Breast epithelium (tissue), 4 donors: ENCODE data around the gene ZNF79. TPM values are rescaled to one million over a fixed set of nuclear protein-coding genes. Genes with fewer than 3 reads are reported as not detected.
A peak's percentile ranks its signal among the peaks of the same experiment; 100 is the strongest.

Source experiments
- DNase-seq, 2 donors: peaks; one replicate each; pipeline ENCODE4 v3.0.0-alpha.2; 2019; ENCODE audit warnings: low spot score in 2 of 2
- H3K27ac ChIP-seq, 2 donors: fragments of 200-600 bp; sonication (generic) in 1 of 2; one replicate each; pipeline ENCODE4 v1.5.1; 2016 to 2019; ENCODE audit warnings: mild to moderate bottlenecking in 1 of 2
- H3K27me3 ChIP-seq, 2 donors: fragments of 200-600 bp; sonication (generic) in 1 of 2; one replicate each; pipeline versions ENCODE4 v1.5.1 to v1.6.0; 2017 to 2019; ENCODE audit warnings: control low read depth in 1 of 2, mild to moderate bottlenecking in 1 of 2
- H3K36me3 ChIP-seq: fragments of 200-600 bp; one replicate; pipeline ENCODE4 v1.5.1; 2019
- H3K4me1 ChIP-seq, 2 donors: fragments of 200-600 bp; sonication (generic); one replicate each; pipeline ENCODE4 v1.5.1; 2016 to 2019; ENCODE audit warnings: control low read depth in 1 of 2
- H3K4me3 ChIP-seq, 3 donors: fragments of 200-600 bp; sonication (generic); 1 replicate in 2 of 3; 2 replicates in 1 of 3; pipeline ENCODE4 v1.5.1; 2016 to 2019; ENCODE audit warnings: mild to moderate bottlenecking in 3 of 3, moderate library complexity in 2 of 3
- H3K9me3 ChIP-seq, 2 donors: fragments of 200-600 bp; sonication (generic) in 1 of 2; one replicate each; pipeline ENCODE4 v1.5.1; 2016 to 2019; ENCODE audit warnings: control low read depth in 1 of 2
- POLR2A ChIP-seq: fragments of 450-650 bp; IDR thresholded peaks from one replicate; pipeline ENCODE4 v1.6.1; 2016; ENCODE audit warnings: antibody characterized with exemption, mild to moderate bottlenecking, moderate library complexity
- POLR2AphosphoS5 ChIP-seq, 3 donors: sonication (generic); formaldehyde crosslinking; IDR thresholded peaks; one replicate each; pipeline ENCODE4 v1.6.1; 2017; ENCODE audit warnings: antibody characterized with exemption in 3 of 3
- intact Hi-C: fragments of 100-400 bp; cut with DNase I; formaldehyde crosslinking; loops from one replicate; pipeline ENCODE4 v1.15.1; 2023; ENCODE audit warnings: low total_unique reads
- total RNA-seq, 3 donors: library from RNA; depleted of rRNA; stranded (reverse); fragments of >200 nt; gene quantifications; one replicate each; pipeline ENCODE4 v1.1.0, GENCODE V29; 2016
- TF ChIP-seq, protein P1 (sequence below), 3 donors: fragments of 450-650 bp; IDR thresholded peaks; one replicate each; pipeline ENCODE4 v1.5.1; 2016 to 2017; ENCODE audit warnings: antibody characterized with exemption in 3 of 3, mild to moderate bottlenecking in 3 of 3, moderate library complexity in 3 of 3

The ZNF79 gene
- total RNA-seq, 3 donors from 2014 or later, result 7.7 to 16.7 (median 16.0) TPM

DNA sequence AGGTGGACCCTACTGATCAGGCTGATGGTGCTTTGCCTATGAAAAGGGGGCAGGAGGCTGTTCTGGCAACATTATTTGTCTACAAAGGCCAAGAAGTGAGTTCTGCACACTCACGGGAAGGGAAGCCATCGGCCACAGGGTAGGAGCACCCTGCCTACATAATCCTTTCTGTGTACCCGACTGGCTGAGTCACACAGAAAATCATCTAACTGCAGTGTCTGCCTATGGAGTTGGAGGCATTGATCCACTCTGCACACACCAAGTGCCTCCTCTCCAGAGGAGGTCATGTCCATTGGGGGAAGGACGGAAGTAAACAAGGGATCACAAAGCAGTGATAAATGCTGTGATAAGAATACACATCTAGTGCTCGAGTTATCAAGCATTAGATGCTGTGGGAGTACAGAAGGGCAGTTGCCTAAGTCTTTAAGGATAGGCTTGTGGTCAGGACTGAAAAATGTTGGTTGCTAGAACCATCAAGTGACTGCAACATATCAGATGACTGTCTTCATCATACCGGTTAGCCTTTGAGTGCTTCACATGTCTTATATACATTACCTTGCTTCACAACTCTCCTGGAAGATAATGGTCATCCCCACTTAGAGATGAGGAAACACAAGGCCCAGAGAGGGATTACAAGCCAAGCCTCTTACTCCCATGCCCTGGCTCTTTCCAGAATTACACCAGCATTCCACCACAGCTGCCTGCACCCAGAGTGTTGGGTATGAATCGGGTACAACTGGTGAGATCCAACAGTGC is 28.5 kb upstream of the ZNF79 start:
- no peak for DNase-seq
- TF ChIP-seq POLR2A, result no peak
- TF ChIP-seq, protein P1, sequence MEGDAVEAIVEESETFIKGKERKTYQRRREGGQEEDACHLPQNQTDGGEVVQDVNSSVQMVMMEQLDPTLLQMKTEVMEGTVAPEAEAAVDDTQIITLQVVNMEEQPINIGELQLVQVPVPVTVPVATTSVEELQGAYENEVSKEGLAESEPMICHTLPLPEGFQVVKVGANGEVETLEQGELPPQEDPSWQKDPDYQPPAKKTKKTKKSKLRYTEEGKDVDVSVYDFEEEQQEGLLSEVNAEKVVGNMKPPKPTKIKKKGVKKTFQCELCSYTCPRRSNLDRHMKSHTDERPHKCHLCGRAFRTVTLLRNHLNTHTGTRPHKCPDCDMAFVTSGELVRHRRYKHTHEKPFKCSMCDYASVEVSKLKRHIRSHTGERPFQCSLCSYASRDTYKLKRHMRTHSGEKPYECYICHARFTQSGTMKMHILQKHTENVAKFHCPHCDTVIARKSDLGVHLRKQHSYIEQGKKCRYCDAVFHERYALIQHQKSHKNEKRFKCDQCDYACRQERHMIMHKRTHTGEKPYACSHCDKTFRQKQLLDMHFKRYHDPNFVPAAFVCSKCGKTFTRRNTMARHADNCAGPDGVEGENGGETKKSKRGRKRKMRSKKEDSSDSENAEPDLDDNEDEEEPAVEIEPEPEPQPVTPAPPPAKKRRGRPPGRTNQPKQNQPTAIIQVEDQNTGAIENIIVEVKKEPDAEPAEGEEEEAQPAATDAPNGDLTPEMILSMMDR (IDR thresholded peaks at IDR 0.05), result no peak
- no peak for TF ChIP-seq POLR2AphosphoS5 (IDR thresholded peaks at IDR 0.05)
- Histone ChIP-seq H3K4me1 (peaks cover 7 to 8% of the 10 kb centered on the region in 2 donors), H3K27ac (no peak overlapping the region), H3K27me3 (no peaks in the 10 kb centered on the region), H3K36me3 (no peaks in the 10 kb centered on the region), H3K9me3 (no peaks in the 10 kb centered on the region), H3K4me3 (peak overlapping the region in 2 of 3 donors; percentile 80 to 86)
- intact Hi-C loops, result loop anchor here (10.0 kb wide), 1 partner anchor 59 kb away; the partner anchor contains the start of genes LRSAM1 and RPL12

DNA sequence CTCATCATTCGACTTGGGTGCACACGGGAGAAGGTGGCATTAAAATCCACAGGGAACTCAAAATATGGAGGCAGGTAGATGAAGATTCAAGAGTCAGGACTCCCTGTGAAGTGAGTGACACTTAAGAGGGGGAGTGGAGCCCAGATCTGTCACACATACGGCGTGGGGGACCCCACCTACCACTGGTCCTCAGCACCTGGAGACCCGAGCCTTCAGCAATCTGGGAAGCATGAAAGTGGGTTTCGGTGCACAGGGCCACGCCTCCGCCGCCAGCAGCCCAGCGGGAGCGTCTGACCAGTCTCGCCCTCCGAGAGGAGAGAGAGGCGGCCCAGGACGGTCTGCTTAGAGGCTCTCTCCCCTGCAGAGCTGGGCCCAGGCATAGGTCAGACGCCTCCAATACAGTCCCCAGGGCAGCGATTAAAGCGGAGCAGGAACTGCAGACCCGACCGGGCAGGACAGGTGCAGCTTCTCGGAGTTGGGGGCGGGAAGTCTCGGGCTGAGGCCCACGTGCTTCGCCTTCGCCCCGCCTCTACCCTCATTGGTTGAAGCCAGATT is 27.9 kb upstream of the ZNF79 start:
- Histone ChIP-seq H3K27ac (peak overlapping the region; percentile 8 to 45), H3K27me3 (no peaks in the 10 kb centered on the region), H3K36me3 (no peaks in the 10 kb centered on the region), H3K4me1 (peaks cover 7 to 8% of the 10 kb centered on the region in 2 donors), H3K9me3 (no peaks in the 10 kb centered on the region), H3K4me3 (peak overlapping the region; percentile 80 to 86 (median 82))
- DNase-seq, result no peak
- intact Hi-C loops, result loop anchor here (10.0 kb wide), 1 partner anchor 58 kb away; the partner anchor contains the start of genes LRSAM1 and RPL12
- TF ChIP-seq, protein P1 (IDR thresholded peaks at IDR 0.05), result no peak
- peak in 2 of 3 donors; percentile 15 to 60 for TF ChIP-seq POLR2AphosphoS5 (IDR thresholded peaks at IDR 0.05)
- TF ChIP-seq POLR2A, result no peak

DNA sequence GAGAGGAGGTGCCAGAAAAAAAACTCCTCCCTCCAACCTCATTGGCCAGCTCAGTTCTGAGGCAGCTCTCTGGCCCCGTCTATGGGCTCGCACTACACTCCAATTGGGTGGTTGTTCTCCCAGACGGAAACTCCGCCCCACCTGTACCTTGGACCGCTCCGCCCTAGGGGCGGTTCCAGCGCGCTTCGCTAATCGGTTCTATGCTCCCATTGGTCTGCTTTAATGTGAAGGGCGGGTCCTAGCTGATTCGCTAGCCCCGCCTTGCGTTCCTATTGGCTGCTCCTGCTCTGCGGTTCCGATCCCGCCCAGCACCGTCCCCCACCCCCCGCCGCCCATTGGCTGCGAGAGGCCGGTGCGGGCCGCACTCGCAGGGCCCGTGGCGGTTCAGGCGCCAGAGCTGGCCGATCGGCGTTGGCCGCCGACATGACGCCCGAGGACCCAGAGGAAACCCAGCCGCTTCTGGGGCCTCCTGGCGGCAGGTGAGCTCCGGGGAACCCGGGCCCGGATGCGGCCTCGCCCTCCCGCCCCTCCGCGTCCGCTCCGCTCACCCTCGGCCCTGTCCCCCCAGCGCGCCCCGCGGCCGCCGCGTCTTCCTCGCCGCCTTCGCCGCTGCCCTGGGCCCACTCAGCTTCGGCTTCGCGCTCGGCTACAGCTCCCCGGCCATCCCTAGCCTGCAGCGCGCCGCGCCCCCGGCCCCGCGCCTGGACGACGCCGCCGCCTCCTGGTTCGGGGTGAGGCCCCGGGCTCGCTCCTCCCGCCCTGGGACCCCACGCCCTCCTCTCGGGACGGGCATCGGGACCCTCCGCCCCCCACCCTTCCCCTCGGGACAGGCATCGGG is 27.2 kb upstream of the ZNF79 start, which contains the start of gene SLC2A8:
Gene SLC2A8, plus strand, starts transcription at position 362 of the 838 bp plus-strand sequence. Its CDS starts 62 bp downstream, at position 424.
- intact Hi-C loops, result loop anchor here (10.0 kb wide), 1 partner anchor 58 kb away; the partner anchor contains the start of genes LRSAM1 and RPL12
- Histone ChIP-seq H3K27me3 (no peaks in the 10 kb centered on the region), H3K36me3 (no peaks in the 10 kb centered on the region), H3K4me1 (peaks cover 7 to 8% of the 10 kb centered on the region in 2 donors), H3K27ac (peak within 1 kb of the TSS; percentile 86), H3K4me3 (peak within 1 kb of the TSS; percentile 80 to 86 (median 82)), H3K9me3 (no peaks in the 10 kb centered on the region)
- no peak for TF ChIP-seq POLR2A
- TF ChIP-seq, protein P1 (IDR thresholded peaks at IDR 0.05), result no peak
- peak; percentile 49 to 73 (median 70) for TF ChIP-seq POLR2AphosphoS5 (IDR thresholded peaks at IDR 0.05)
- DNase-seq, result peak; percentile 99

DNA sequence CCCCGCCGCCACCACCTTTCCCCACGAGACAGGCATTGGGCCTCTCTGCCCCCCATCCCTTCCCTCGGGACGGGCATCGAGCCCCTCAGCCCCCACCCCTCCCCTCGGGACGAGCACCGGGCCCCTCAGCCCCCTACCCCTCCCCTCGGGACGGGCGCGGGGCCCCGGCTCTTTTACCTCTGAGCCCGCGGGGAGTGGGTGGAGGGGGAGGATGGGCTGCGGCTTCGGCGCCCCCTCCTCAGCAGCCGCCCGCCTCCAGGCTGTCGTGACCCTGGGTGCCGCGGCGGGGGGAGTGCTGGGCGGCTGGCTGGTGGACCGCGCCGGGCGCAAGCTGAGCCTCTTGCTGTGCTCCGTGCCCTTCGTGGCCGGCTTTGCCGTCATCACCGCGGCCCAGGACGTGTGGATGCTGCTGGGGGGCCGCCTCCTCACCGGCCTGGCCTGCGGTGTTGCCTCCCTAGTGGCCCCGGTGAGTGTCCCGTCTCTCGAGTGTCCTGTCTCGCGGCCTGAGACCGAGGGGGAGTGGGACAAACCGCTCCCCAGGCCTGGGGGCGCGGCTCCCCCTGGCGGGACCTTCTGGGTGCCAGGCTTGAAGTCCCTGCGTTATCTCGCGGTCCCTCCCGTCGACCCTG is 26.4 kb upstream of the ZNF79 start:
- H3K27me3 ChIP-seq, result no peaks in the 10 kb centered on the region
- TF ChIP-seq, protein P1 (IDR thresholded peaks at IDR 0.05), result no peak
- no peak for TF ChIP-seq POLR2AphosphoS5 (IDR thresholded peaks at IDR 0.05)
- TF ChIP-seq POLR2A, result no peak
- peak overlapping the region; percentile 86 for H3K27ac ChIP-seq
- H3K4me3 ChIP-seq, result peak overlapping the region; percentile 80 to 86 (median 82)
- DNase-seq, result no peak
- no peaks in the 10 kb centered on the region for H3K36me3 ChIP-seq
- intact Hi-C loops, result loop anchor here (10.0 kb wide), 1 partner anchor 57 kb away; the partner anchor contains the start of genes LRSAM1 and RPL12
- no peaks in the 10 kb centered on the region for H3K9me3 ChIP-seq
- peaks cover 7 to 8% of the 10 kb centered on the region in 2 donors for H3K4me1 ChIP-seq
